ENCODE results near the gene MBD5.
A peak's percentile ranks its signal among the peaks of the same experiment; 100 is the strongest.

The MBD5 gene

GRCh38 chr2:148253685-148254084, 232.8 kb downstream of the MBD5 start:
- no peak overlapping the region for H3K27ac Mint-ChIP-seq
- no peak for DNase-seq (ENCODE audit: low spot score in 2 of 2)

GRCh38 chr2:148255929-148256328, 235.0 kb downstream of the MBD5 start:
- Mint-ChIP-seq H3K36me3 (no peaks in the 10 kb centered on the region), H3K9me3 (peaks cover 9% of the 10 kb centered on the region)
- ATAC-seq: no peak

More at GRCh38 chr2:148253685-148254084, 232.8 kb downstream of the MBD5 start:
- Mint-ChIP-seq H3K36me3 (no peaks in the 10 kb centered on the region), H3K4me3 (no peak overlapping the region), H3K4me1 (no peaks in the 10 kb centered on the region), H3K9me3 (peaks cover 5% of the 10 kb centered on the region)
- no peak for ATAC-seq

GRCh38 chr2:148257276-148257675, 236.4 kb downstream of the MBD5 start:
- Mint-ChIP-seq H3K4me1 (no peaks in the 10 kb centered on the region), H3K4me3 (no peak overlapping the region), H3K9me3 (peaks cover 9% of the 10 kb centered on the region), H3K36me3 (no peaks in the 10 kb centered on the region), H3K27ac (no peak overlapping the region)
- ATAC-seq (no peak), DNase-seq (ENCODE audit: low spot score in 2 of 2) (no peak)

More at GRCh38 chr2:148255929-148256328, 235.0 kb downstream of the MBD5 start:
- Mint-ChIP-seq H3K27ac (no peak overlapping the region), H3K4me1 (no peaks in the 10 kb centered on the region), H3K4me3 (no peak overlapping the region)
- DNase-seq (ENCODE audit: low spot score in 2 of 2): no peak

GRCh38 chr2:148258124-148258523, 237.2 kb downstream of the MBD5 start:
- Mint-ChIP-seq H3K4me1 (no peaks in the 10 kb centered on the region), H3K36me3 (no peaks in the 10 kb centered on the region), H3K4me3 (no peak overlapping the region), H3K27ac (no peak overlapping the region), H3K9me3 (peaks cover 9% of the 10 kb centered on the region)
- no peak for ATAC-seq
- no peak for DNase-seq (ENCODE audit: low spot score in 2 of 2)

- H3K27ac Mint-ChIP-seq: no peak overlapping the region
- H3K9me3 Mint-ChIP-seq: peaks cover 4% of the 10 kb centered on the region
- DNase-seq (ENCODE audit: low spot score in 2 of 2) (no peak), ATAC-seq (no peak)
- H3K36me3 Mint-ChIP-seq: no peaks in the 10 kb centered on the region
- H3K4me1 Mint-ChIP-seq: no peaks in the 10 kb centered on the region
- H3K4me3 Mint-ChIP-seq: no peak overlapping the region
Observed at GRCh38 chr2:148259674-148260073, 238.8 kb downstream of the MBD5 start.

- H3K4me3 Mint-ChIP-seq: no peak overlapping the region
- H3K27ac Mint-ChIP-seq: no peak overlapping the region
- H3K36me3 Mint-ChIP-seq: no peaks in the 10 kb centered on the region
- DNase-seq (ENCODE audit: low spot score in 2 of 2) (no peak), ATAC-seq (no peak)
- H3K4me1 Mint-ChIP-seq: no peaks in the 10 kb centered on the region
- H3K9me3 Mint-ChIP-seq: peaks cover 4% of the 10 kb centered on the region
Observed at GRCh38 chr2:148263890-148264289, 243.0 kb downstream of the MBD5 start.

- ATAC-seq (no peak), DNase-seq (ENCODE audit: low spot score in 2 of 2) (no peak)
- Mint-ChIP-seq H3K9me3 (no peaks in the 10 kb centered on the region), H3K4me3 (no peak overlapping the region), H3K4me1 (no peaks in the 10 kb centered on the region), H3K36me3 (peaks cover 11% of the 10 kb centered on the region), H3K27ac (peak overlapping the region; percentile 21)
Observed at GRCh38 chr2:148273158-148273691, 252.3 kb downstream of the MBD5 start.

GRCh38 chr2:148279216-148279615, 258.3 kb downstream of the MBD5 start:
- no peak for DNase-seq (ENCODE audit: low spot score in 2 of 2)
- no peaks in the 10 kb centered on the region for H3K4me1 Mint-ChIP-seq
- H3K9me3 Mint-ChIP-seq: no peaks in the 10 kb centered on the region
- no peaks in the 10 kb centered on the region for H3K36me3 Mint-ChIP-seq
- no peak overlapping the region for H3K4me3 Mint-ChIP-seq
- ATAC-seq: no peak
- H3K27ac Mint-ChIP-seq: no peak overlapping the region

- H3K27ac Mint-ChIP-seq: no peak overlapping the region
- H3K4me1 Mint-ChIP-seq: no peaks in the 10 kb centered on the region
- DNase-seq (ENCODE audit: low spot score in 2 of 2) (no peak), ATAC-seq (no peak)
- no peaks in the 10 kb centered on the region for H3K9me3 Mint-ChIP-seq
- H3K4me3 Mint-ChIP-seq: no peak overlapping the region
- H3K36me3 Mint-ChIP-seq: no peaks in the 10 kb centered on the region
Observed at GRCh38 chr2:148282201-148282600, 261.3 kb downstream of the MBD5 start.

GRCh38 chr2:148292431-148292830, 271.5 kb downstream of the MBD5 start:
- Mint-ChIP-seq H3K36me3 (no peaks in the 10 kb centered on the region), H3K27ac (no peak overlapping the region), H3K4me3 (no peak overlapping the region), H3K4me1 (no peaks in the 10 kb centered on the region), H3K9me3 (no peaks in the 10 kb centered on the region)
- DNase-seq (ENCODE audit: low spot score in 2 of 2): no peak
- ATAC-seq: no peak

- H3K4me1 Mint-ChIP-seq: no peaks in the 10 kb centered on the region
- no peak for ATAC-seq
Observed at GRCh38 chr2:148298196-148298595, 277.3 kb downstream of the MBD5 start.

GRCh38 chr2:148299616-148300015, 278.7 kb downstream of the MBD5 start:
- H3K36me3 Mint-ChIP-seq: no peaks in the 10 kb centered on the region
- H3K4me1 Mint-ChIP-seq: no peaks in the 10 kb centered on the region
- H3K4me3 Mint-ChIP-seq: no peak overlapping the region
- ATAC-seq: no peak
- no peak overlapping the region for H3K27ac Mint-ChIP-seq
- no peaks in the 10 kb centered on the region for H3K9me3 Mint-ChIP-seq
- no peak for DNase-seq (ENCODE audit: low spot score in 2 of 2)

More at GRCh38 chr2:148298196-148298595, 277.3 kb downstream of the MBD5 start:
- Mint-ChIP-seq H3K36me3 (no peaks in the 10 kb centered on the region), H3K27ac (no peak overlapping the region), H3K9me3 (no peaks in the 10 kb centered on the region), H3K4me3 (no peak overlapping the region)
- no peak for DNase-seq (ENCODE audit: low spot score in 2 of 2)

- Mint-ChIP-seq H3K4me3 (no peak overlapping the region), H3K36me3 (no peaks in the 10 kb centered on the region), H3K27ac (no peak overlapping the region), H3K9me3 (no peaks in the 10 kb centered on the region), H3K4me1 (no peaks in the 10 kb centered on the region)
- DNase-seq (ENCODE audit: low spot score in 2 of 2) (no peak), ATAC-seq (no peak)
Observed at GRCh38 chr2:148300544-148300943, 279.7 kb downstream of the MBD5 start.

- no peaks in the 10 kb centered on the region for H3K36me3 Mint-ChIP-seq
- H3K9me3 Mint-ChIP-seq: no peaks in the 10 kb centered on the region
- no peak overlapping the region for H3K27ac Mint-ChIP-seq
- no peaks in the 10 kb centered on the region for H3K4me1 Mint-ChIP-seq
- no peak for DNase-seq (ENCODE audit: low spot score in 2 of 2)
- no peak overlapping the region for H3K4me3 Mint-ChIP-seq
- no peak for ATAC-seq
Observed at GRCh38 chr2:148301362-148301761, 280.5 kb downstream of the MBD5 start.

GRCh38 chr2:148302526-148302925, 281.6 kb downstream of the MBD5 start:
- DNase-seq (ENCODE audit: low spot score in 2 of 2) (no peak), ATAC-seq (no peak)
- H3K9me3 Mint-ChIP-seq: no peaks in the 10 kb centered on the region
- no peaks in the 10 kb centered on the region for H3K36me3 Mint-ChIP-seq
- no peaks in the 10 kb centered on the region for H3K4me1 Mint-ChIP-seq
- no peak overlapping the region for H3K27ac Mint-ChIP-seq
- no peak overlapping the region for H3K4me3 Mint-ChIP-seq

GRCh38 chr2:148303161-148303560, 282.3 kb downstream of the MBD5 start:
- Mint-ChIP-seq H3K4me1 (no peaks in the 10 kb centered on the region), H3K9me3 (no peaks in the 10 kb centered on the region), H3K36me3 (no peaks in the 10 kb centered on the region), H3K27ac (no peak overlapping the region), H3K4me3 (no peak overlapping the region)
- no peak for ATAC-seq
- DNase-seq (ENCODE audit: low spot score in 2 of 2): no peak

GRCh38 chr2:148305476-148305875, 284.6 kb downstream of the MBD5 start:
- DNase-seq (ENCODE audit: low spot score in 2 of 2) (no peak), ATAC-seq (no peak)
- peaks cover 3% of the 10 kb centered on the region for H3K4me1 Mint-ChIP-seq
- no peak overlapping the region for H3K27ac Mint-ChIP-seq
- H3K9me3 Mint-ChIP-seq: no peaks in the 10 kb centered on the region
- no peak overlapping the region for H3K4me3 Mint-ChIP-seq
- no peaks in the 10 kb centered on the region for H3K36me3 Mint-ChIP-seq

All from stimulated activated effector memory CD8-positive, alpha-beta T cell treated with anti-CD3 and anti-CD28 coated beads, Interleukin-12 subunit alpha, Interleukin-12 subunit beta, amount 100 ng/mL, for 72 hours (primary cell).